HepG2 (cell line): ENCODE results near the gene MREG. TPM values are rescaled to one million over a fixed set of nuclear protein-coding genes. Genes with fewer than 3 reads are reported as not detected.

ENCODE experiments used
- ATAC-seq: fragments of 200-7000 bp; cut with Tn5 transposase; 3 replicates; pipeline ENCODE4 v1.9.1; 2020; ENCODE audit warnings: mild to moderate bottlenecking, moderate library complexity
- BruUV-seq: library from RNA; stranded (reverse); fragments of 400-500 nt; replicated peaks from 2 replicates; lab custom pipeline; 2021; lab: Mats Ljungman, UMichigan
- CTCF ChIA-PET: fragments of 300-600 bp; formaldehyde crosslinking; extraction: SDS; loops from one replicate; lab custom pipeline; 2021; ENCODE audit warnings: low total read pairs, inconsistent platforms, low intra/inter-chr PET ratio; lab: Yijun Ruan, JAX
- POLR2A ChIA-PET: fragments of 350-600 bp; sonication (Branson Sonifier 250); formaldehyde crosslinking; loops from one replicate; lab custom pipeline; 2020; ENCODE audit warnings: antibody characterized with exemption, inconsistent platforms; lab: Yijun Ruan, JAX
- DNase-seq: peaks from one replicate; pipeline ENCODE4 v3.0.0-alpha.2; 2015; ENCODE audit warnings: low spot score
- FAIRE-seq: peaks from 3 replicates; lab custom pipeline; 2011; peaks lifted over from hg19 to GRCh38; lab: Jason Lieb, UNC
- H2AFZ ChIP-seq: one replicate; pipeline ENCODE4 v1.6.1; 2011; ENCODE audit warnings: low read length, inconsistent platforms
- H3K27ac ChIP-seq: fragments of 300-600 bp; 3 replicates; pipeline ENCODE4 v1.8.0; 2011; ENCODE audit warnings: mixed run types, mild to moderate bottlenecking, mixed read lengths, low read length, inconsistent platforms; ENCODE audit not compliant: insufficient read depth; ENCODE audit errors: extremely low read length
- H3K27me3 ChIP-seq, 2 experiments: fragments of 200-600 bp in 1 of 2; 2 replicates in 1 of 2; 3 replicates in 1 of 2; pipeline versions ENCODE4 v1.6.0 to v1.8.0; 2011; ENCODE audit warnings: low read length in 2 of 2, mild to moderate bottlenecking in 2 of 2, moderate library complexity in 2 of 2, inconsistent platforms in 1 of 2; ENCODE audit not compliant: insufficient read depth in 2 of 2, control insufficient read depth in 1 of 2
- H3K36me3 ChIP-seq, 2 experiments: fragments of 200-600 bp in 1 of 2; replicated peaks in 1 of 2; 2 replicates in 1 of 2; 3 replicates in 1 of 2; pipeline versions ENCODE4 v1.5.1 to v1.8.0; 2011; ENCODE audit warnings: low read length in 2 of 2, inconsistent platforms in 1 of 2; ENCODE audit not compliant: insufficient read depth in 2 of 2, control insufficient read depth in 1 of 2
- H3K4me1 ChIP-seq: 2 replicates; pipeline ENCODE4 v1.5.1; 2012; ENCODE audit warnings: low read length, inconsistent platforms; ENCODE audit not compliant: insufficient read depth
- H3K4me2 ChIP-seq: 2 replicates; pipeline ENCODE4 v1.6.0; 2011; ENCODE audit warnings: low read depth, low read length, inconsistent platforms
- H3K4me3 ChIP-seq, 3 experiments: fragments of 200-600 bp in 1 of 3; sonication (generic), shearing (Covaris generic) in 1 of 3; replicated peaks in 1 of 3; 2 replicates each; pipeline ENCODE4 v1.5.1; 2011 to 2016; ENCODE audit warnings: low read length in 3 of 3, inconsistent platforms in 2 of 3, low read depth in 2 of 3, mild to moderate bottlenecking in 2 of 3, control low read depth in 1 of 3, mixed read lengths in 1 of 3; ENCODE audit not compliant: insufficient read depth in 1 of 3
- H3K79me2 ChIP-seq: one replicate; pipeline ENCODE4 v1.6.1; 2011; ENCODE audit warnings: low read length, inconsistent platforms; ENCODE audit not compliant: insufficient read depth
- H3K9ac ChIP-seq: 2 replicates; pipeline ENCODE4 v1.6.0; 2011; ENCODE audit warnings: mild to moderate bottlenecking, low read depth, low read length, inconsistent platforms; ENCODE audit not compliant: insufficient read depth
- H3K9me3 ChIP-seq: 2 replicates; pipeline ENCODE4 v1.5.1; 2012; ENCODE audit warnings: mild to moderate bottlenecking, low read length
- H4K20me1 ChIP-seq: 2 replicates; pipeline ENCODE4 v1.6.0; 2011; ENCODE audit warnings: inconsistent platforms, mild to moderate bottlenecking, low read length, moderate library complexity; ENCODE audit not compliant: insufficient read depth
- GATA4 ChIP-seq: sonication (generic); IDR thresholded peaks from 2 replicates; pipeline ENCODE4 v1.6.1; 2016; ENCODE audit warnings: antibody characterized with exemption, low read depth, borderline replicate concordance
- THAP7 ChIP-seq: sonication (generic); formaldehyde crosslinking; IDR thresholded peaks from 2 replicates; pipeline ENCODE4 v1.8.1; 2023; ENCODE audit warnings: mild to moderate bottlenecking, missing genetic modification reagents
- WGBS: methylation state at CpG from one replicate; pipeline ENCODE4 v1.1.6; 2017; ENCODE audit warnings: low lambda C conversion rate; 5-methylcytosine and 5-hydroxymethylcytosine counted together
- in situ Hi-C: cut with HindIII; loops from 2 replicates; pipeline ENCODE4 v1.10.0; 2017; ENCODE audit warnings: low pct_unique_long_range_greater_than_20kb; ENCODE audit not compliant: extremely low pct_ligation_motif_present
- intact Hi-C: fragments of 100-400 bp; cut with micrococcal nuclease; formaldehyde crosslinking; loops from one replicate; pipeline ENCODE4 v1.10.0; 2022; ENCODE audit not compliant: unreplicated experiment
- polyA plus RNA-seq, 8 experiments: library from polyadenylated mRNA; depleted of rRNA in 3 of 8; stranded (reverse) in 7 of 8; unstranded in 1 of 8; fragments of >200 nt; fragmentation: Illumina TruSeq in 4 of 8; extraction: Trizol in 4 of 8; gene quantifications; 2 replicates each; pipeline versions ENCODE4 v1.2.1 to v1.2.3, GENCODE V29; 2011 to 2016; ENCODE audit warnings: low read depth in 4 of 8, missing spikeins in 1 of 8, mixed read lengths in 1 of 8; ENCODE audit not compliant: insufficient read depth in 1 of 8
- total RNA-seq, 5 experiments: library from RNA; depleted of rRNA; stranded (reverse); fragments of >200 nt; fragmentation: Illumina TruSeq; extraction: Trizol; gene quantifications; 2 replicates each; pipeline ENCODE4 v1.2.3, GENCODE V29; 2016; ENCODE audit warnings: low read depth in 1 of 5

Gene MREG
- total and polyA plus RNA-seq, 2 of the 13 experiments (the other 11 are each of a cell fraction or from before 2014, with no cell fraction given) = 7.5 to 23.3 TPM

DNA sequence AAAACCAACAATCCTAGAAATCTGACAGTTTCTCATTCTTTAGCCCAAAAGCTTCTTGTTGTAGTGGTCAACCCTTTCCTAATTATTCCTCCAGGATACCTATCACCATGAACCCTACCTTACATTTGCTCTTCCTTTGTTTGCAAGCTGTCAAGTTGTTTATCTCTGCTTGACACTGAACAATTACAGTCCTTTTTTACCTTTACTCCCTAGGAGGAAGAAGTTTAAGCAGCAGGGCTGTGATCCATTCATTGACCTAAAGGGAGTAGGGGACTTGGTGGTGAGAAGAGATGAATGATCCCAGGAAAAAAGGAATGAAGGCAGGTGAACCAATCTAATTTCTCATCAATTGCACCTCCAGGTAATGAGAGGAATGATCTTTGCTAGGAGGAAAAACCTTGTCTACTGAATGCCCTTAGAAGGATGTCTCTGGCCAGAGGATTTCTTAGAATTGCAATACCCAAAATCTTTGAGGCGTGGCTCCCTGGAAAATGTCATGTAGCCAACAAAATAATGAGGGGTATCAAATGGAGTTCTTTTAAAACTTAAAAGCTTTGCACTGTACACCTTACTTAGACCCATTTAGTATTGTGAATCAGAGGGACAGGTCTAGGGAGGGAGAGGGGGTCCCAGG is 47.7 kb downstream of the MREG start:
- H3K79me2 ChIP-seq = peaks cover 11% of the 10 kb centered on the region
- POLR2A ChIA-PET = no interaction called here
- H3K9ac ChIP-seq = no peak overlapping the region
- no peaks in the 10 kb centered on the region for H3K9me3 ChIP-seq
- TF ChIP-seq GATA4 = no peak
- no TSS peak for BruUV-seq
- no peaks in the 10 kb centered on the region for H4K20me1 ChIP-seq
- intact Hi-C loops (loop anchor here (5.0 kb wide), 1 partner anchor 47 kb away; the partner anchor contains the start of gene MREG), in situ Hi-C loops (no loop called here)
- ATAC-seq = no peak
- no peak for DNase-seq
- H3K27ac ChIP-seq = no peak overlapping the region
- peaks cover 14% of the 10 kb centered on the region; the same call in 1 of the 2 replicates for H3K4me1 ChIP-seq
- no peak overlapping the region for H3K4me3 ChIP-seq
- peaks cover 10 to 26% of the 10 kb centered on the region in 2 experiments; a peak in 4 of 5 replicates for H3K36me3 ChIP-seq
- no peak overlapping the region for H3K4me2 ChIP-seq
- no peak for FAIRE-seq
- CTCF ChIA-PET = no interaction called here
- H3K27me3 ChIP-seq = no peaks in the 10 kb centered on the region
- WGBS = 100% methylated on average over 1 of the region's 1 CpG
- no peak overlapping the region for H2AFZ ChIP-seq

DNA sequence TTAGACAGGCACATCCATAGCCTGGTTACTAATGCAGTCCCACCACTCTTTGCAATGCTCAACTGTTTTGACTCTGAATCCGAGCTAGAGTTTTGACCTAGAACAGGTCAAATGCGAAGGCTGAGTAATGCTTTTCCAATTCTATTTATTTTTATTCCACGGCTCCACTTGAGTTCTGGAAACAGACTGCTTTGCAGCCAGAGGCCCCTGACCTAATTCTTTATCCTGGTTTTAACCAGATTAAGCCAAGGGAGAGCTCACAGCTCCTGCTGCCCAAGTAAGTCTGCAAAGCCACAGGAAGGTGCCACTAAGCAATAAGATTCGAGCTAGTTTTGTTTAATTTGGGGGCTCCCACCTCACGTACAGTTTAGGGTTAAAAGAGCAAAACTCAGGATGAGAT is 51.4 kb downstream of the MREG start:
- in situ Hi-C loops (no loop called here), intact Hi-C loops (no loop called here)
- BruUV-seq = no TSS peak
- ChIA-PET CTCF (no interaction called here), POLR2A (no interaction called here)
- Histone ChIP-seq H3K36me3 (peaks cover 15 to 33% of the 10 kb centered on the region in 2 experiments; a peak in 4 of 5 replicates), H3K4me1 (peaks cover 9% of the 10 kb centered on the region; the same call in 1 of the 2 replicates), H3K27me3 (no peaks in the 10 kb centered on the region), H3K9ac (no peak overlapping the region), H4K20me1 (no peaks in the 10 kb centered on the region), H3K4me2 (no peak overlapping the region), H3K79me2 (no peaks in the 10 kb centered on the region), H3K9me3 (no peaks in the 10 kb centered on the region)
- no peak for ATAC-seq
- WGBS = 96% methylated on average over 5 of the region's 5 CpGs
- no peak for DNase-seq
- FAIRE-seq = no peak
- TF ChIP-seq THAP7 (CRISPR knock-in tag) = no peak
- TF ChIP-seq, all 625 proteins: peak for 0
- no peak overlapping the region for H2AFZ ChIP-seq
- H3K27ac ChIP-seq = no peak overlapping the region
- no peak overlapping the region for H3K4me3 ChIP-seq
